TTC549 (cell line): ENCODE results near the gene TNIK.
"Not testable (repeated sequence)": the region's sequence is repeated elsewhere in the genome, so short reads cannot be mapped to it uniquely, and the experiment has no call there.

ENCODE experiments used
- FAIRE-seq: peaks from 2 replicates; lab custom pipeline; 2012; peaks lifted over from hg19 to GRCh38; lab: Jason Lieb, UNC

Gene TNIK

GRCh38 chr3:171307046-171307585 is 153.1 kb downstream of the TNIK start:
- no peak for FAIRE-seq

GRCh38 chr3:171306631-171307030 is 153.6 kb downstream of the TNIK start:
- FAIRE-seq: no peak

- FAIRE-seq: not testable (repeated sequence)
These were observed 154.4 kb downstream of the TNIK start for GRCh38 chr3:171305823-171306222.

- not testable (repeated sequence) for FAIRE-seq
These were observed 155.7 kb downstream of the TNIK start for GRCh38 chr3:171304498-171304897.

GRCh38 chr3:171304017-171304416 is 156.2 kb downstream of the TNIK start:
- FAIRE-seq: not testable (repeated sequence)

GRCh38 chr3:171301998-171302397 is 158.2 kb downstream of the TNIK start:
- no peak for FAIRE-seq

GRCh38 chr3:171301002-171301401 is 159.2 kb downstream of the TNIK start:
- no peak for FAIRE-seq

- FAIRE-seq: no peak
These were observed 162.3 kb downstream of the TNIK start for GRCh38 chr3:171297951-171298350.

GRCh38 chr3:171297207-171297606 is 163.0 kb downstream of the TNIK start:
- FAIRE-seq: no peak

GRCh38 chr3:171295484-171296373 is 164.5 kb downstream of the TNIK start:
- FAIRE-seq: no peak

GRCh38 chr3:171293142-171293782 is 166.9 kb downstream of the TNIK start:
- FAIRE-seq: no peak

- FAIRE-seq: no peak
These were observed 169.5 kb downstream of the TNIK start for GRCh38 chr3:171290680-171291079.

- no peak for FAIRE-seq
These were observed 170.9 kb downstream of the TNIK start for GRCh38 chr3:171289291-171289690.

GRCh38 chr3:171287761-171288160 is 172.4 kb downstream of the TNIK start:
- not testable (repeated sequence) for FAIRE-seq

- no peak for FAIRE-seq
These were observed 173.5 kb downstream of the TNIK start for GRCh38 chr3:171286580-171287249.

- no peak for FAIRE-seq
These were observed 174.9 kb downstream of the TNIK start for GRCh38 chr3:171285287-171285686.

GRCh38 chr3:171284308-171285075 is 175.7 kb downstream of the TNIK start:
- no peak for FAIRE-seq

- no peak for FAIRE-seq
These were observed 176.4 kb downstream of the TNIK start for GRCh38 chr3:171283848-171284222.

GRCh38 chr3:171283183-171283847 is 176.9 kb downstream of the TNIK start:
- no peak for FAIRE-seq

GRCh38 chr3:171282041-171282440 is 178.2 kb downstream of the TNIK start:
- FAIRE-seq: no peak

GRCh38 chr3:171281256-171281992 is 178.8 kb downstream of the TNIK start:
- FAIRE-seq: no peak
